OCI-LY3 (cell line): ENCODE results near the gene IRF6.

Experiments used
- H2AFZ ChIP-seq: fragments of 200-600, 300-600 bp; shearing (Covaris generic); 2 replicates; pipeline ENCODE4 v1.6.0; 2014; ENCODE audit warnings: antibody characterized with exemption, low read depth, low read length
- H3K27ac ChIP-seq: fragments of 200-600, 300-600 bp; sonication (generic); 2 replicates; pipeline ENCODE4 v1.5.1; 2014; ENCODE audit warnings: mild to moderate bottlenecking, low read length, moderate library complexity, mixed read lengths
- H3K27me3 ChIP-seq: fragments of 200-600, 300-600 bp; sonication (generic); 2 replicates; pipeline ENCODE4 v1.6.1; 2014; ENCODE audit warnings: low read depth, low read length, mixed read lengths
- H3K36me3 ChIP-seq: fragments of 200-600, 300-600 bp; sonication (generic); replicated peaks from 2 replicates; pipeline ENCODE3; 2014; ENCODE audit warnings: low read depth, low read length, mixed read lengths
- H3K4me1 ChIP-seq: fragments of 300-600, 200-600 bp; sonication (generic); 2 replicates; pipeline ENCODE4 v1.6.1; 2014; ENCODE audit warnings: low read length, mixed read lengths
- H3K4me2 ChIP-seq: fragments of 200-600, 300-600 bp; sonication (generic); 2 replicates; pipeline ENCODE4 v1.6.1; 2014; ENCODE audit warnings: low read length, mixed read lengths
- H3K4me3 ChIP-seq: fragments of 300-600, 200-600 bp; sonication (generic); 2 replicates; pipeline ENCODE4 v1.5.1; 2014; ENCODE audit warnings: antibody characterized with exemption, mild to moderate bottlenecking, low read length, moderate library complexity
- H3K79me2 ChIP-seq: fragments of 300-600, 200-600 bp; shearing (Covaris generic); 2 replicates; pipeline ENCODE4 v1.6.1; 2014; ENCODE audit warnings: mild to moderate bottlenecking, low read length, mixed read lengths
- H3K9ac ChIP-seq: fragments of 300-600, 200-600 bp; shearing (Covaris generic); 2 replicates; pipeline ENCODE4 v1.6.0; 2014; ENCODE audit warnings: mild to moderate bottlenecking, low read length, moderate library complexity
- H3K9me3 ChIP-seq: fragments of 200-600, 300-600 bp; shearing (Covaris generic); 2 replicates; pipeline ENCODE4 v1.6.1; 2014; ENCODE audit warnings: low read length, mixed read lengths; ENCODE audit not compliant: insufficient read depth
- H4K20me1 ChIP-seq: fragments of 200-600, 300-600 bp; sonication (generic); 2 replicates; pipeline ENCODE4 v1.6.1; 2016; ENCODE audit warnings: low read length, mixed read lengths; ENCODE audit not compliant: insufficient read depth
- CTCF ChIP-seq: fragments of 200-600, 300-600 bp; sonication (generic); IDR thresholded peaks from 2 replicates; pipeline ENCODE4 v1.5.1; 2014; ENCODE audit warnings: antibody characterized with exemption, low read length, low read depth
- EZH2phosphoT487 ChIP-seq: fragments of 200-600 bp; shearing (Covaris generic); IDR thresholded peaks from 2 replicates; pipeline ENCODE4 v1.6.1; 2018; ENCODE audit warnings: antibody characterized with exemption, mixed run types, low read depth

The IRF6 gene

GRCh38 chr1:209823143-209824041, 17.4 kb upstream of the IRF6 start:
- Histone ChIP-seq H3K27me3 (peaks cover 22% of the 10 kb centered on the region), H3K4me1 (peaks cover 16% of the 10 kb centered on the region), H3K4me2 (peak overlapping the region; percentile 73), H3K27ac (no peak overlapping the region), H3K4me3 (peak overlapping the region; percentile 59), H3K79me2 (peaks cover 6% of the 10 kb centered on the region), H3K36me3 (no peaks in the 10 kb centered on the region), H3K9ac (peak overlapping the region; percentile 7; the same call in 1 of the 2 replicates), H2AFZ (peak overlapping the region; percentile 96), H3K9me3 (no peaks in the 10 kb centered on the region), H4K20me1 (no peaks in the 10 kb centered on the region)
- no peak for TF ChIP-seq EZH2phosphoT487
- peak; percentile 90 for TF ChIP-seq CTCF

GRCh38 chr1:209822706-209823105, 16.8 kb upstream of the IRF6 start:
- Histone ChIP-seq H3K4me3 (peak overlapping the region; percentile 59), H3K9me3 (no peaks in the 10 kb centered on the region), H3K4me1 (peaks cover 16% of the 10 kb centered on the region), H2AFZ (peak overlapping the region; percentile 96), H3K9ac (no peak overlapping the region), H3K27ac (no peak overlapping the region), H3K4me2 (peak overlapping the region; percentile 73), H4K20me1 (no peaks in the 10 kb centered on the region), H3K79me2 (no peaks in the 10 kb centered on the region), H3K27me3 (peaks cover 22% of the 10 kb centered on the region), H3K36me3 (no peaks in the 10 kb centered on the region)
- TF ChIP-seq EZH2phosphoT487 (no peak), CTCF (no peak)

GRCh38 chr1:209820986-209821385, 15.0 kb upstream of the IRF6 start:
- no peak overlapping the region for H2AFZ ChIP-seq
- H3K4me3 ChIP-seq: no peak overlapping the region
- H4K20me1 ChIP-seq: no peaks in the 10 kb centered on the region
- no peaks in the 10 kb centered on the region for H3K36me3 ChIP-seq
- no peaks in the 10 kb centered on the region for H3K9me3 ChIP-seq
- no peak for TF ChIP-seq CTCF
- TF ChIP-seq EZH2phosphoT487: no peak
- peaks cover 22% of the 10 kb centered on the region for H3K27me3 ChIP-seq
- H3K4me1 ChIP-seq: peaks cover 11% of the 10 kb centered on the region; the same call in 1 of the 2 replicates
- no peak overlapping the region for H3K4me2 ChIP-seq
- H3K79me2 ChIP-seq: no peaks in the 10 kb centered on the region
- H3K27ac ChIP-seq: no peak overlapping the region
- no peak overlapping the region for H3K9ac ChIP-seq

DNA sequence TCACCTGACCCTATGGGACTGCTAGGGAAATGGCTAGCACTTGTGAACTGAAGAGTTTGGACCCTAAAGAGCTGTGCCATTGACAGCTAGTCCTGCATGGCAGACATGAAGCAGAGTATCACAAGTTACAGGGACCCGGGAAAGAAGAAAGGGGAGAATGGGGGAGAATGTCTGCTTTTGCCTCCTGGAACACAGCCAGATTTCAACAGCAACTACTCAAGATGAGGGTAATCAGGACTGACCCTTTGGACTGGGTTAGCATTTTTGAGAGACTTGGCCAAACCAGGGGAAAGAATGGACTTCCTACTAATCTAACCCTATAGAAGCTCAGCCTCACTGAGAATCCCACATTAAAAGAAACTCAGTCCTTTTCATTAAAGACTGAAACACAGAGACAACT, 13.1 kb upstream of the IRF6 start:
- H2AFZ ChIP-seq: no peak overlapping the region
- no peak overlapping the region for H3K4me3 ChIP-seq
- H3K9me3 ChIP-seq: no peaks in the 10 kb centered on the region
- H3K36me3 ChIP-seq: no peaks in the 10 kb centered on the region
- H3K9ac ChIP-seq: no peak overlapping the region
- no peaks in the 10 kb centered on the region for H3K79me2 ChIP-seq
- H4K20me1 ChIP-seq: no peaks in the 10 kb centered on the region
- H3K4me2 ChIP-seq: no peak overlapping the region
- no peak for TF ChIP-seq EZH2phosphoT487
- no peak for TF ChIP-seq CTCF
- H3K27me3 ChIP-seq: peaks cover 22% of the 10 kb centered on the region
- H3K27ac ChIP-seq: no peak overlapping the region
- peaks cover 11% of the 10 kb centered on the region; the same call in 1 of the 2 replicates for H3K4me1 ChIP-seq
